ENCODE data around the gene ADIG.

The ADIG gene

GRCh38 chr20:38612751-38613515 lies 31.9 kb downstream of the ADIG start:
- no peak for TF ChIP-seq EZH2phosphoT487 (conservative IDR thresholded peaks at IDR 0.05; ENCODE audit: low read length)
- TF ChIP-seq, protein P1, sequence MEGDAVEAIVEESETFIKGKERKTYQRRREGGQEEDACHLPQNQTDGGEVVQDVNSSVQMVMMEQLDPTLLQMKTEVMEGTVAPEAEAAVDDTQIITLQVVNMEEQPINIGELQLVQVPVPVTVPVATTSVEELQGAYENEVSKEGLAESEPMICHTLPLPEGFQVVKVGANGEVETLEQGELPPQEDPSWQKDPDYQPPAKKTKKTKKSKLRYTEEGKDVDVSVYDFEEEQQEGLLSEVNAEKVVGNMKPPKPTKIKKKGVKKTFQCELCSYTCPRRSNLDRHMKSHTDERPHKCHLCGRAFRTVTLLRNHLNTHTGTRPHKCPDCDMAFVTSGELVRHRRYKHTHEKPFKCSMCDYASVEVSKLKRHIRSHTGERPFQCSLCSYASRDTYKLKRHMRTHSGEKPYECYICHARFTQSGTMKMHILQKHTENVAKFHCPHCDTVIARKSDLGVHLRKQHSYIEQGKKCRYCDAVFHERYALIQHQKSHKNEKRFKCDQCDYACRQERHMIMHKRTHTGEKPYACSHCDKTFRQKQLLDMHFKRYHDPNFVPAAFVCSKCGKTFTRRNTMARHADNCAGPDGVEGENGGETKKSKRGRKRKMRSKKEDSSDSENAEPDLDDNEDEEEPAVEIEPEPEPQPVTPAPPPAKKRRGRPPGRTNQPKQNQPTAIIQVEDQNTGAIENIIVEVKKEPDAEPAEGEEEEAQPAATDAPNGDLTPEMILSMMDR (IDR thresholded peaks at IDR 0.05; ENCODE audit: insufficient read depth, low read length, poor library complexity, severe bottlenecking): no peak
- no peak overlapping the region for H3K9ac ChIP-seq (ENCODE audit: low read length)
- H3K79me2 ChIP-seq (ENCODE audit: insufficient read depth, low read length): no peaks in the 10 kb centered on the region
- no peaks in the 10 kb centered on the region for H3K27me3 ChIP-seq (ENCODE audit: low read length)
- no peak overlapping the region for H3K4me2 ChIP-seq (ENCODE audit: low read depth, low read length, poor library complexity, severe bottlenecking)
- no peaks in the 10 kb centered on the region for H4K20me1 ChIP-seq (ENCODE audit: low read depth, low read length)
- no peaks in the 10 kb centered on the region for H3K36me3 ChIP-seq (ENCODE audit: low read length)
- H3K9me2 ChIP-seq (replicated peaks; ENCODE audit: insufficient read depth, low read length): no peaks in the 10 kb centered on the region
- no peaks in the 10 kb centered on the region for H3F3A ChIP-seq (ENCODE audit: insufficient read depth)
- no peak overlapping the region for H3K27ac ChIP-seq (ENCODE audit: low read depth, low read length)
- no peaks in the 10 kb centered on the region for H3K9me3 ChIP-seq (ENCODE audit: insufficient read depth, low read length)
- H3K4me3 ChIP-seq (ENCODE audit: insufficient read depth, low read length, poor library complexity, severe bottlenecking): no peak overlapping the region
- H2AFZ ChIP-seq (ENCODE audit: low read depth, low read length, severe bottlenecking): no peak overlapping the region

- H3F3A ChIP-seq (ENCODE audit: insufficient read depth): no peaks in the 10 kb centered on the region
- H3K36me3 ChIP-seq (ENCODE audit: low read length): no peaks in the 10 kb centered on the region
- no peak overlapping the region for H3K4me2 ChIP-seq (ENCODE audit: low read depth, low read length, poor library complexity, severe bottlenecking)
- H3K9me3 ChIP-seq (ENCODE audit: insufficient read depth, low read length): no peaks in the 10 kb centered on the region
- H4K20me1 ChIP-seq (ENCODE audit: low read depth, low read length): no peaks in the 10 kb centered on the region
- no peak overlapping the region for H3K4me3 ChIP-seq (ENCODE audit: insufficient read depth, low read length, poor library complexity, severe bottlenecking)
- no peak overlapping the region for H3K27ac ChIP-seq (ENCODE audit: low read depth, low read length)
- TF ChIP-seq EZH2phosphoT487 (conservative IDR thresholded peaks at IDR 0.05; ENCODE audit: low read length): no peak
- TF ChIP-seq, protein P1 (IDR thresholded peaks at IDR 0.05; ENCODE audit: insufficient read depth, low read length, poor library complexity, severe bottlenecking): no peak
- H3K9me2 ChIP-seq (replicated peaks; ENCODE audit: insufficient read depth, low read length): no peaks in the 10 kb centered on the region
- H3K9ac ChIP-seq (ENCODE audit: low read length): no peak overlapping the region
- H3K27me3 ChIP-seq (ENCODE audit: low read length): no peaks in the 10 kb centered on the region
- H2AFZ ChIP-seq (ENCODE audit: low read depth, low read length, severe bottlenecking): no peak overlapping the region
- no peaks in the 10 kb centered on the region for H3K79me2 ChIP-seq (ENCODE audit: insufficient read depth, low read length)
These were observed 34.3 kb downstream of the ADIG start for GRCh38 chr20:38615283-38615682.

DNA sequence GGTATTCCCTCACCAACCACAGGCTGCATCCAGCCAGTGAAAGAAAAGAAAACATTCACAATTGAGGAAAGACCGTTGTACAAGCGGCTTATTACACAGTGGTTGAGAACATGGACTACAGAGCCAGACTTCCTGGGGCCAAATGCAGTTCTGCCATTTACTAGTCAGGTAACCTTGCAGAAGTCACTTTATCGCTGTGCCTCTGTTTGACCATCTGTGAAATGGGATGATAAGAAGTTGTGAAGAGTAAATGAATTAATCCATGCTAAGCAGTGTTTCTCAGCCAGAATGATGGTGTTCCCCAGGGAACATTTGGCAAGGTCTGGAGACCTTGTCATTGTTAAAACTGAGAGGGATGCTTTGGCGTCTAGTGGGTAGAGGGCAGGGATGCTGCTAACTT lies 35.5 kb downstream of the ADIG start:
- Histone ChIP-seq H2AFZ (ENCODE audit: low read depth, low read length, severe bottlenecking) (no peak overlapping the region), H3K4me2 (ENCODE audit: low read depth, low read length, poor library complexity, severe bottlenecking) (no peak overlapping the region), H3K9me2 (replicated peaks; ENCODE audit: insufficient read depth, low read length) (no peaks in the 10 kb centered on the region), H3K4me3 (ENCODE audit: insufficient read depth, low read length, poor library complexity, severe bottlenecking) (no peak overlapping the region), H3F3A (ENCODE audit: insufficient read depth) (no peaks in the 10 kb centered on the region), H3K27me3 (ENCODE audit: low read length) (no peaks in the 10 kb centered on the region), H3K27ac (ENCODE audit: low read depth, low read length) (no peak overlapping the region), H3K9me3 (ENCODE audit: insufficient read depth, low read length) (no peaks in the 10 kb centered on the region), H3K79me2 (ENCODE audit: insufficient read depth, low read length) (no peaks in the 10 kb centered on the region), H4K20me1 (ENCODE audit: low read depth, low read length) (no peaks in the 10 kb centered on the region), H3K36me3 (ENCODE audit: low read length) (no peaks in the 10 kb centered on the region), H3K9ac (ENCODE audit: low read length) (no peak overlapping the region)
- TF ChIP-seq, protein P1 (IDR thresholded peaks at IDR 0.05; ENCODE audit: insufficient read depth, low read length, poor library complexity, severe bottlenecking): no peak
- TF ChIP-seq EZH2phosphoT487 (conservative IDR thresholded peaks at IDR 0.05; ENCODE audit: low read length): no peak

Measured in SU-DHL-6 (cell line).